ENCODE measurements around the gene MAP2K4.

DNA sequence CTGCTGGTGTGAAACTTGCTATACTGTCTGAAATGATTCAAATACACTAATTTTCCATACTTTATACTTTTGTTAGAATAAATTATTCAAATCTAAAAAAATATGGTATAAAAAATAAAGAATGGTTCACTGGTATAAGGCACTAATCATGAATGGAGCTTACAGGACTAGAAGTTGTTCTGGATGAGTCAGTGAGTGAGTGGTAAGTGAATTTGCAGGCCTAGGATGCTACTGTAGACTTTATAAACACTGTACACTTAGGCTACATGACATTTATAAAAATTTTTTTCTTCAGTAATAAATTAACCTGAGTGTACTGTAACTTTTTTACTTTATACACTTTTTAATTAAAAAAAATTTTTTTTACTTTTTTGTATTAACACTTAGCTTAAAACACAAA lies 95.5 kb downstream of the MAP2K4 start:
- TF ChIP-seq, protein P1, sequence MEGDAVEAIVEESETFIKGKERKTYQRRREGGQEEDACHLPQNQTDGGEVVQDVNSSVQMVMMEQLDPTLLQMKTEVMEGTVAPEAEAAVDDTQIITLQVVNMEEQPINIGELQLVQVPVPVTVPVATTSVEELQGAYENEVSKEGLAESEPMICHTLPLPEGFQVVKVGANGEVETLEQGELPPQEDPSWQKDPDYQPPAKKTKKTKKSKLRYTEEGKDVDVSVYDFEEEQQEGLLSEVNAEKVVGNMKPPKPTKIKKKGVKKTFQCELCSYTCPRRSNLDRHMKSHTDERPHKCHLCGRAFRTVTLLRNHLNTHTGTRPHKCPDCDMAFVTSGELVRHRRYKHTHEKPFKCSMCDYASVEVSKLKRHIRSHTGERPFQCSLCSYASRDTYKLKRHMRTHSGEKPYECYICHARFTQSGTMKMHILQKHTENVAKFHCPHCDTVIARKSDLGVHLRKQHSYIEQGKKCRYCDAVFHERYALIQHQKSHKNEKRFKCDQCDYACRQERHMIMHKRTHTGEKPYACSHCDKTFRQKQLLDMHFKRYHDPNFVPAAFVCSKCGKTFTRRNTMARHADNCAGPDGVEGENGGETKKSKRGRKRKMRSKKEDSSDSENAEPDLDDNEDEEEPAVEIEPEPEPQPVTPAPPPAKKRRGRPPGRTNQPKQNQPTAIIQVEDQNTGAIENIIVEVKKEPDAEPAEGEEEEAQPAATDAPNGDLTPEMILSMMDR (IDR thresholded peaks at IDR 0.05; ENCODE audit: insufficient read depth, low read depth, low read length), result no peak
- TF ChIP-seq EZH2 (IDR thresholded peaks at IDR 0.05; ENCODE audit: insufficient read depth, low read length), result no peak

Measured in astrocyte (in vitro differentiated cells and primary cell).